Thoracic aorta (tissue), 2 donors: ENCODE data around the gene HLA-A. TPM values are rescaled to one million over a fixed set of nuclear protein-coding genes. Genes with fewer than 3 reads are reported as not detected.

Source experiments
- ATAC-seq: fragments of 150-250 bp; one replicate; pipeline ENCODE4 v1.8.0; 2017; ENCODE audit warnings: low read depth; ENCODE audit not compliant: insufficient number of reproducible peaks, low FRiP score
- DNase-seq: peaks from one replicate; pipeline ENCODE4 v3.0.0-alpha.2; 2020; ENCODE audit warnings: low spot score
- H3K27ac ChIP-seq, 2 donors: fragments of 200-600 bp; sonication (generic); 1 replicate in 1 of 2; 2 replicates in 1 of 2; pipeline ENCODE4 v1.5.1; 2016; ENCODE audit warnings: mild to moderate bottlenecking in 2 of 2, moderate library complexity in 2 of 2
- H3K27me3 ChIP-seq: fragments of 200-600 bp; sonication (generic); replicated peaks from 2 replicates; pipeline ENCODE4 v1.6.0; 2016; ENCODE audit warnings: mild to moderate bottlenecking; ENCODE audit not compliant: insufficient read depth
- H3K36me3 ChIP-seq: fragments of 200-600 bp; sonication (generic); one replicate; pipeline ENCODE4 v1.5.1; 2016
- H3K4me1 ChIP-seq, 2 donors: fragments of 200-600 bp; sonication (generic); 1 replicate in 1 of 2; 2 replicates in 1 of 2; pipeline versions ENCODE4 v1.5.1 to v1.6.0; 2016; ENCODE audit warnings: low read depth in 2 of 2, mild to moderate bottlenecking in 1 of 2; ENCODE audit not compliant: control insufficient read depth in 1 of 2
- H3K4me3 ChIP-seq: fragments of 200-600 bp; sonication (generic); 2 replicates; pipeline ENCODE4 v1.5.1; 2016; ENCODE audit warnings: mild to moderate bottlenecking
- H3K9me3 ChIP-seq: fragments of 200-600 bp; sonication (generic); 2 replicates; pipeline ENCODE4 v1.5.1; 2016
- CTCF ChIP-seq: fragments of 200-600 bp; sonication (generic); IDR thresholded peaks from one replicate; pipeline ENCODE4 v1.5.1; 2019; ENCODE audit warnings: antibody characterized with exemption
- total RNA-seq, 2 donors: library from RNA; depleted of rRNA; stranded (reverse); fragments of >200 nt; gene quantifications; one replicate each; pipeline versions ENCODE4 v1.1.0 to v1.2.3, GENCODE V29; 2016

Gene HLA-A
- total RNA-seq, 2 donors from 2014 or later = 525 to 870 TPM

- Histone ChIP-seq H3K27ac (peak overlapping the region in 1 of 2 donors; percentile 44), H3K4me3 (no peak overlapping the region), H3K36me3 (no peaks in the 10 kb centered on the region), H3K4me1 (peaks cover 0 to 9% of the 10 kb centered on the region in 2 donors), H3K27me3 (no peaks in the 10 kb centered on the region), H3K9me3 (no peaks in the 10 kb centered on the region)
- TF ChIP-seq CTCF = no peak
- DNase-seq (no peak), ATAC-seq (no peak)
Measured at GRCh38 chr6:29953686-29954085, 11.4 kb downstream of the HLA-A start.

- peaks cover 0 to 9% of the 10 kb centered on the region in 2 donors for H3K4me1 ChIP-seq
- H3K4me3 ChIP-seq = no peak overlapping the region
- no peak overlapping the region for H3K27ac ChIP-seq
- H3K27me3 ChIP-seq = no peaks in the 10 kb centered on the region
- no peak for TF ChIP-seq CTCF
- no peak for DNase-seq
- H3K9me3 ChIP-seq = no peaks in the 10 kb centered on the region
- no peaks in the 10 kb centered on the region for H3K36me3 ChIP-seq
- ATAC-seq = no peak
Measured at GRCh38 chr6:29954272-29954671, 11.9 kb downstream of the HLA-A start.

DNA sequence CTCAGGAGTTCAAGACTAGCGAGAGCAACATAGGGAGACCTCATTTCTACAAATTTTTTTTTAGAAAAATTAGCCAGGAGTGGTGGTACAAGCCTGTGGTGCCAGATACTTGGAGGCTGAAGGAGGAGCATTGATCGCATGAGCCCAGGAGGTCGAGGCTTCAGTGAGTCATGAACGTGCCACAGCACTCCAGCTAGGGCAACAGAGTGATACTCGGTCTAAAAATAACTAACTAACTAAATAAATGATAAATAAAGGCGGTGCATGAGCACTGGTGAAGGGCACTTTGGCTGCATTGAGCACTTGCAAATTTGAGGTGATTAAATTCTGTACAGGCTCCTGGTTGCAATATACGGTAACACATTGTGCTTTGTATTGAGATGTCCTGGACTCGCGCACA, 13.5 kb downstream of the HLA-A start:
- H3K27me3 ChIP-seq = no peaks in the 10 kb centered on the region
- peaks cover 0 to 9% of the 10 kb centered on the region in 2 donors for H3K4me1 ChIP-seq
- DNase-seq = no peak
- no peak overlapping the region for H3K27ac ChIP-seq
- TF ChIP-seq CTCF = no peak
- no peak for ATAC-seq
- no peaks in the 10 kb centered on the region for H3K36me3 ChIP-seq
- no peaks in the 10 kb centered on the region for H3K9me3 ChIP-seq
- no peak overlapping the region for H3K4me3 ChIP-seq

DNA sequence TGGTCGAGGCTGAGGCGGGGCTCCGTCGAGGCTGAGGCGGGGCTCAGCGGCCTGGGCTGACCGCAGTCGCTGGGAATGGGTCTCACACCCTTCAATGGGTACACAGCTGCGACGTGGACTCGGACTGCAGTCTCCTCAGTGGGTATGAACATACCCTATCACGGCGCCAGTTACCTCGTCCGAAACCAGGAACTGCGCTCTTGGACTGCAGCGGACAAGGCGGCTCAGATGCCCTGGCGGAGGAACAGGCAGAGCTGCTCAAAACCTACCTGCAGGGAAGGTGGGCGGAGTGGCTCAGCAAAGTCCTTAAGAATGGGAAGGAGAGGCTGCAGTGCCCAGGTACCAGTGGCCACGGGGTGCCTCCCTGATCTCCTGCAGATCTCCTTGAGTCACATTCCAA, 14.2 kb downstream of the HLA-A start:
- no peak for TF ChIP-seq CTCF
- Histone ChIP-seq H3K36me3 (no peaks in the 10 kb centered on the region), H3K27ac (no peak overlapping the region), H3K27me3 (no peaks in the 10 kb centered on the region), H3K9me3 (no peaks in the 10 kb centered on the region), H3K4me1 (peaks cover 0 to 9% of the 10 kb centered on the region in 2 donors), H3K4me3 (no peak overlapping the region)
- no peak for ATAC-seq
- no peak for DNase-seq

DNA sequence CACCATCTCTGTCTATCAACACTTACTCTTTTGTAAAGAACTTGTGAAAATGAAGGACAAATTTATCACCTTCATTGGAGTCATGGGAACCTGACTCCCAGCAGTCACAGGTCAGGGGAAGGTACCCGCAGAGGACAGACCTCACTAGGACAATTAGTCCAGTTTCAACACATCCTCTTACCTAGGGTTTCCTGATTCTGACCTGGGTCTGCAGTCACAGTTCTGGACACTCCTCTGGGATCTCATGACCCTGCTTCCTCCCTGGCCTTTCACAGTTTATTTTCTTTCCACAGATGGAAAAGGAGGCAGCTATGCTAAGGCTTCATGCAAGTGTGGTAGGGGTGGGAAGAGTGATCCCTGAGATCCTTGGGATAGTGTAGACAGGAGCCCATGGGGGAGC, 15.7 kb downstream of the HLA-A start:
- Histone ChIP-seq H3K4me1 (peaks cover 0 to 9% of the 10 kb centered on the region in 2 donors), H3K27me3 (no peaks in the 10 kb centered on the region), H3K36me3 (no peaks in the 10 kb centered on the region), H3K27ac (no peak overlapping the region), H3K9me3 (no peaks in the 10 kb centered on the region), H3K4me3 (no peak overlapping the region)
- DNase-seq (no peak), ATAC-seq (no peak)
- TF ChIP-seq CTCF = no peak
